ENCODE data around the gene FNDC3B.

The FNDC3B gene

GRCh38 chr3:172043766-172044165 lies 4.4 kb downstream of the FNDC3B start:
- no peak for TF ChIP-seq CTCF (IDR thresholded peaks at IDR 0.05)

- no peak for TF ChIP-seq CTCF (IDR thresholded peaks at IDR 0.05)
These were observed 5.6 kb downstream of the FNDC3B start for GRCh38 chr3:172044833-172045585.

GRCh38 chr3:172046268-172046915 lies 7.0 kb downstream of the FNDC3B start:
- no peak for TF ChIP-seq CTCF (IDR thresholded peaks at IDR 0.05)

- TF ChIP-seq CTCF (IDR thresholded peaks at IDR 0.05), result no peak
These were observed 8.3 kb downstream of the FNDC3B start for GRCh38 chr3:172047567-172048115.

GRCh38 chr3:172048599-172048998 lies 9.2 kb downstream of the FNDC3B start:
- TF ChIP-seq CTCF (IDR thresholded peaks at IDR 0.05), result no peak

- no peak for TF ChIP-seq CTCF (IDR thresholded peaks at IDR 0.05)
These were observed 12.1 kb downstream of the FNDC3B start for GRCh38 chr3:172051310-172051956.

GRCh38 chr3:172051957-172052354 lies 12.6 kb downstream of the FNDC3B start:
- TF ChIP-seq CTCF (IDR thresholded peaks at IDR 0.05), result no peak

All from LNCAP (cell line).